ENCODE results near the gene CLCN6. TPM values are rescaled to one million over a fixed set of nuclear protein-coding genes. Genes with fewer than 3 reads are reported as not detected.

The CLCN6 gene
- total and polyA plus RNA-seq, 2 donors (not counting 1 experiment from before 2014, with no cell fraction given), result 15.3 to 19.3 TPM

DNA sequence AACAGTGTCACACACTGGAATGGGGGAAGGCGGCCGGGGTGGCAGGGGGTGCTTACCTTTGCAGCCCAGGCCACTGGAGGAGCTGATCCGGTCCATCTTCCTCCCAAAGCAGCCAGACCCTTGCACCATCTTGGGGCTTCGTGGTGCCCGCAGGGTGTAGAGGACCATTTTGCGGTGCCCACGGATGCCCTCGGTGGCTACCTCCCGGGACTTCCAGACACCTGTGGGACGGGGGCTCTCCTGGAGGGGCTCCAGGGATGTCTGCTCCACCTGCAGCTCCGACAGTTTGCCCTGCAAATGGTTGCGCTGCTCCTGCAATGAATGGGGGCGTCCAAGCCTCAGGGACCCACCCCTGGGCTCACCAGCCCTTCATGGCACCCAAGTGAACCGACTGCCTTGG, 52.2 kb downstream of the CLCN6 start:
- H3K9me3 ChIP-seq (ENCODE audit: control insufficient read depth, insufficient read depth, low read depth, low read length), result no peaks in the 10 kb centered on the region
- DNase-seq (ENCODE audit: low read depth in 2 of 2), result no peak
- peaks cover 28% of the 10 kb centered on the region for H3K27me3 ChIP-seq (ENCODE audit: control insufficient read depth, insufficient read depth, low read length)
- H3K79me2 ChIP-seq (ENCODE audit: control insufficient read depth, insufficient read depth, low read length), result no peaks in the 10 kb centered on the region
- TF ChIP-seq, protein P1, sequence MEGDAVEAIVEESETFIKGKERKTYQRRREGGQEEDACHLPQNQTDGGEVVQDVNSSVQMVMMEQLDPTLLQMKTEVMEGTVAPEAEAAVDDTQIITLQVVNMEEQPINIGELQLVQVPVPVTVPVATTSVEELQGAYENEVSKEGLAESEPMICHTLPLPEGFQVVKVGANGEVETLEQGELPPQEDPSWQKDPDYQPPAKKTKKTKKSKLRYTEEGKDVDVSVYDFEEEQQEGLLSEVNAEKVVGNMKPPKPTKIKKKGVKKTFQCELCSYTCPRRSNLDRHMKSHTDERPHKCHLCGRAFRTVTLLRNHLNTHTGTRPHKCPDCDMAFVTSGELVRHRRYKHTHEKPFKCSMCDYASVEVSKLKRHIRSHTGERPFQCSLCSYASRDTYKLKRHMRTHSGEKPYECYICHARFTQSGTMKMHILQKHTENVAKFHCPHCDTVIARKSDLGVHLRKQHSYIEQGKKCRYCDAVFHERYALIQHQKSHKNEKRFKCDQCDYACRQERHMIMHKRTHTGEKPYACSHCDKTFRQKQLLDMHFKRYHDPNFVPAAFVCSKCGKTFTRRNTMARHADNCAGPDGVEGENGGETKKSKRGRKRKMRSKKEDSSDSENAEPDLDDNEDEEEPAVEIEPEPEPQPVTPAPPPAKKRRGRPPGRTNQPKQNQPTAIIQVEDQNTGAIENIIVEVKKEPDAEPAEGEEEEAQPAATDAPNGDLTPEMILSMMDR (conservative IDR thresholded peaks at IDR 0.05 in 1 of 2, IDR thresholded peaks at IDR 0.05 in 1 of 2; ENCODE audit: low read depth in 1 of 2, low read length in 2 of 2), result no peak
- TF ChIP-seq EZH2 (IDR thresholded peaks at IDR 0.05; ENCODE audit: low read length, missing control alignments), result no peak
- H3K9ac ChIP-seq (ENCODE audit: insufficient read depth, low read length), result no peak overlapping the region
- H2AFZ ChIP-seq (ENCODE audit: low read length), result no peak overlapping the region
- H3K27ac ChIP-seq (ENCODE audit: insufficient read depth, low read length), result no peak overlapping the region
- H3K4me2 ChIP-seq (ENCODE audit: extremely low read depth, insufficient read depth, low read length), result no peak overlapping the region
- H3K4me1 ChIP-seq (ENCODE audit: control insufficient read depth, extremely low read depth, insufficient read depth, low read length), result no peaks in the 10 kb centered on the region
- no peaks in the 10 kb centered on the region for H3K36me3 ChIP-seq (ENCODE audit: control insufficient read depth, insufficient read depth, low read length)
- H3K4me3 ChIP-seq (replicated peaks in 1 of 4; ENCODE audit: control extremely low read depth in 1 of 4, insufficient read depth in 1 of 4, low read depth in 3 of 4, low read length in 4 of 4), result no peak overlapping the region
- no peaks in the 10 kb centered on the region for H4K20me1 ChIP-seq (ENCODE audit: control insufficient read depth, extremely low read depth, insufficient read depth, low read length)

- peaks cover 28% of the 10 kb centered on the region for H3K27me3 ChIP-seq (ENCODE audit: control insufficient read depth, insufficient read depth, low read length)
- no peaks in the 10 kb centered on the region for H3K36me3 ChIP-seq (ENCODE audit: control insufficient read depth, insufficient read depth, low read length)
- no peaks in the 10 kb centered on the region for H3K9me3 ChIP-seq (ENCODE audit: control insufficient read depth, insufficient read depth, low read depth, low read length)
- DNase-seq (ENCODE audit: low read depth in 2 of 2), result no peak
- no peaks in the 10 kb centered on the region for H3K79me2 ChIP-seq (ENCODE audit: control insufficient read depth, insufficient read depth, low read length)
- H3K9ac ChIP-seq (ENCODE audit: insufficient read depth, low read length), result no peak within 1 kb of the TSS
- H2AFZ ChIP-seq (ENCODE audit: low read length), result no peak within 1 kb of the TSS
- TF ChIP-seq EZH2 (IDR thresholded peaks at IDR 0.05; ENCODE audit: low read length, missing control alignments), result no peak
- TF ChIP-seq, protein P1 (conservative IDR thresholded peaks at IDR 0.05 in 1 of 2, IDR thresholded peaks at IDR 0.05 in 1 of 2; ENCODE audit: low read depth in 1 of 2, low read length in 2 of 2), result no peak
- no peaks in the 10 kb centered on the region for H4K20me1 ChIP-seq (ENCODE audit: control insufficient read depth, extremely low read depth, insufficient read depth, low read length)
- H3K4me2 ChIP-seq (ENCODE audit: extremely low read depth, insufficient read depth, low read length), result no peak within 1 kb of the TSS
- no peak within 1 kb of the TSS for H3K27ac ChIP-seq (ENCODE audit: insufficient read depth, low read length)
- no peaks in the 10 kb centered on the region for H3K4me1 ChIP-seq (ENCODE audit: control insufficient read depth, extremely low read depth, insufficient read depth, low read length)
- H3K4me3 ChIP-seq (replicated peaks in 1 of 4; ENCODE audit: control extremely low read depth in 1 of 4, insufficient read depth in 1 of 4, low read depth in 3 of 4, low read length in 4 of 4), result no peak within 1 kb of the TSS
Observed at GRCh38 chr1:11858613-11858967, 52.6 kb downstream of the CLCN6 start, which contains the start of gene NPPB. NPPB (minus strand) TSS chr1:11858945; CDS start chr1:11858833, 112 bp downstream.

DNA sequence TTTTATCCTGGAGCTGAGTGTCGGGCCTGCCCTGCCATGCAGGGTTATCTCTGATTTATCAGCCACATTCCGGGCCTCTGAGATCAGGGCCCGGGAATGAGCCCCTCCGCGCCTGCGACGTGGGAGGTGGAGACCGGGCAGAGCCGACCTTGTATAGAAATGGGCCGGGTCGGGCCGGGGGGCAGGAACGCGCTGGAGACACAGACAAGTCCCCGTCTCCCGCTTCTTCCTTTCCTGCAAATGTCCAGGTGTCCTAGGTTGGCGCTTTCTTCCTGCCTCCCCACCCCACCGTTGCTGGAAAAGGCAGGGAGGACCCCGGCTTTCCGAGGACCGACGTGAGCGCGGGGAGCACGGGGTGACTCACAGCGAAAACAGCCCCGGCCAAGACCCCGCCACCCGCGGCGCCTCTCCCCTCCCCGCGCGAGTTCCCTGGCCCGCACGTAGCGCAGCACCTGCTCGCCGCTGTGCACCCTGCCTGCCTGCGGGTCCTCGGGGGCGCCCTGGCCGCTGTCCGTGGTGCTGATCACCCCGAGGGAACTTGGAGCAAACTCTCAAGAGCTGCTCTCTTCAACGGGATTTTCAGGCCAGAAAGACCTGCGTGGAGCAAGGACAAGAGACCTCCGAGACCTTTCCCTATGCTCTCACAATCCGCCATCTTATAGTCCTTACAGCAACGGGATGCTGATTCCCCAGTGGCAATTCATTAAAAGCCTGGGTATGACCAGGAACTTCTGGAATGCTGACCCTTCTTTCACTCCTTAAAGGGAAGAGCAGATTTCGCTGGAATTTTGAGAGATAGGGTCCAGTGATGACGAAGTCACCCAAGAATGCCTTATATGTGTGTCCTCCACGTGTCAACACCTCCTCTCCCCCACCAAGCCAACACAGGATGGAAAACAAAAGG, 53.2 kb downstream of the CLCN6 start:
- Histone ChIP-seq H4K20me1 (ENCODE audit: control insufficient read depth, extremely low read depth, insufficient read depth, low read length) (no peaks in the 10 kb centered on the region), H3K4me2 (ENCODE audit: extremely low read depth, insufficient read depth, low read length) (no peak overlapping the region), H3K27ac (ENCODE audit: insufficient read depth, low read length) (no peak overlapping the region), H3K9ac (ENCODE audit: insufficient read depth, low read length) (no peak overlapping the region), H3K9me3 (ENCODE audit: control insufficient read depth, insufficient read depth, low read depth, low read length) (no peaks in the 10 kb centered on the region), H3K4me3 (replicated peaks in 1 of 4; ENCODE audit: control extremely low read depth in 1 of 4, insufficient read depth in 1 of 4, low read depth in 3 of 4, low read length in 4 of 4) (no peak overlapping the region), H3K36me3 (ENCODE audit: control insufficient read depth, insufficient read depth, low read length) (no peaks in the 10 kb centered on the region), H3K79me2 (ENCODE audit: control insufficient read depth, insufficient read depth, low read length) (no peaks in the 10 kb centered on the region), H2AFZ (ENCODE audit: low read length) (no peak overlapping the region), H3K4me1 (ENCODE audit: control insufficient read depth, extremely low read depth, insufficient read depth, low read length) (no peaks in the 10 kb centered on the region), H3K27me3 (ENCODE audit: control insufficient read depth, insufficient read depth, low read length) (peaks cover 28% of the 10 kb centered on the region)
- TF ChIP-seq, protein P1 (conservative IDR thresholded peaks at IDR 0.05 in 1 of 2, IDR thresholded peaks at IDR 0.05 in 1 of 2; ENCODE audit: low read depth in 1 of 2, low read length in 2 of 2), result peak; percentile 13 to 30
- peak; percentile 61 for TF ChIP-seq EZH2 (IDR thresholded peaks at IDR 0.05; ENCODE audit: low read length, missing control alignments)
- peak; percentile 55 to 59 for DNase-seq (ENCODE audit: low read depth in 2 of 2)

Measured in fibroblast of lung (primary cell).